ENCODE results near the gene F2RL1. TPM values are rescaled to one million over a fixed set of nuclear protein-coding genes. Genes with fewer than 3 reads are reported as not detected.

The F2RL1 gene
- total and polyA plus RNA-seq, 2 of the 13 experiments (the other 11 are each of a cell fraction or from before 2014, with no cell fraction given): 9.9 to 23.0 TPM

DNA sequence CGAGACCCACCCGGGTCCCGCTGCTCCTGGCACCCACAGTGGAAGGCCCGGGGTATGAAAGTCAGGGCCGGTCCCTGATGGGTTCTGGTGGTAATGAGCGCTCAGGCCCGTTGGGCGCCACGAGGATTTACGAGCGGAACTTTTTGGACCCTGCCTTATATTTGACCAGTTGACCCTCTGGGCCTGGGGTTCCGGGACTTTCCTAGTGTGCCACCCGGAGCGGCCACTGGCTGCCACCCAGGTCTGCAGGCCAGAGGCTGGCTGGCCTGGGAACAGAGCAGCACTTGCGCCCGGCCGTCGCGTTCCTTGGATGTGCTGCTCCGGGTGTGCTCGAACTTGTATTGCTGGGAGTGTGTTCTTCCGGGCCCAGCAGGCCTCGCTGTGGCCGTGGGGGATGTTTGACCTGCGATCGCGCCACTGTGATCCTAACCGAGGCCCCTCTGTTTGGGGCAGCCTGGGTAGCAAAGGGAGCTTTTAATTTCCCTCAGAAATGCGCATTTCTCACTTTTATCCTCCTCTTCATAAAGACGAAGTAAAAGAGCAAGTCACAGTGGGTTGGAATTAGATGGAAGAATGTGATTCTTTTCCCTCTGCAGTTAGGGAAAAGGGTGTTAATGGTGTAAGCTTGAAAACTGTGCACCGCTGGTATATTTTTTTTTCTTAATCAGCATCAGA, 1.2 kb downstream of the F2RL1 start (continued):
- TF ChIP-seq, protein P1, sequence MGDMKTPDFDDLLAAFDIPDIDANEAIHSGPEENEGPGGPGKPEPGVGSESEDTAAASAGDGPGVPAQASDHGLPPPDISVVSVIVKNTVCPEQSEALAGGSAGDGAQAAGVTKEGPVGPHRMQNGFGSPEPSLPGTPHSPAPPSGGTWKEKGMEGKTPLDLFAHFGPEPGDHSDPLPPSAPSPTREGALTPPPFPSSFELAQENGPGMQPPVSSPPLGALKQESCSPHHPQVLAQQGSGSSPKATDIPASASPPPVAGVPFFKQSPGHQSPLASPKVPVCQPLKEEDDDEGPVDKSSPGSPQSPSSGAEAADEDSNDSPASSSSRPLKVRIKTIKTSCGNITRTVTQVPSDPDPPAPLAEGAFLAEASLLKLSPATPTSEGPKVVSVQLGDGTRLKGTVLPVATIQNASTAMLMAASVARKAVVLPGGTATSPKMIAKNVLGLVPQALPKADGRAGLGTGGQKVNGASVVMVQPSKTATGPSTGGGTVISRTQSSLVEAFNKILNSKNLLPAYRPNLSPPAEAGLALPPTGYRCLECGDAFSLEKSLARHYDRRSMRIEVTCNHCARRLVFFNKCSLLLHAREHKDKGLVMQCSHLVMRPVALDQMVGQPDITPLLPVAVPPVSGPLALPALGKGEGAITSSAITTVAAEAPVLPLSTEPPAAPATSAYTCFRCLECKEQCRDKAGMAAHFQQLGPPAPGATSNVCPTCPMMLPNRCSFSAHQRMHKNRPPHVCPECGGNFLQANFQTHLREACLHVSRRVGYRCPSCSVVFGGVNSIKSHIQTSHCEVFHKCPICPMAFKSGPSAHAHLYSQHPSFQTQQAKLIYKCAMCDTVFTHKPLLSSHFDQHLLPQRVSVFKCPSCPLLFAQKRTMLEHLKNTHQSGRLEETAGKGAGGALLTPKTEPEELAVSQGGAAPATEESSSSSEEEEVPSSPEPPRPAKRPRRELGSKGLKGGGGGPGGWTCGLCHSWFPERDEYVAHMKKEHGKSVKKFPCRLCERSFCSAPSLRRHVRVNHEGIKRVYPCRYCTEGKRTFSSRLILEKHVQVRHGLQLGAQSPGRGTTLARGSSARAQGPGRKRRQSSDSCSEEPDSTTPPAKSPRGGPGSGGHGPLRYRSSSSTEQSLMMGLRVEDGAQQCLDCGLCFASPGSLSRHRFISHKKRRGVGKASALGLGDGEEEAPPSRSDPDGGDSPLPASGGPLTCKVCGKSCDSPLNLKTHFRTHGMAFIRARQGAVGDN (CRISPR knock-in tag; IDR thresholded peaks at IDR 0.05): peak; percentile 54
- TF ChIP-seq, protein P2, sequence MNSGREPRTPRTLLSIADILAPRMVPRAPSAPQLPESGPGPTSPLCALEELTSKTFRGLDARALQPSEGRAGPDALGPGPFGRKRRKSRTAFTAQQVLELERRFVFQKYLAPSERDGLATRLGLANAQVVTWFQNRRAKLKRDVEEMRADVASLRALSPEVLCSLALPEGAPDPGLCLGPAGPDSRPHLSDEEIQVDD (CRISPR knock-in tag; IDR thresholded peaks at IDR 0.05; ENCODE audit: borderline replicate concordance): peak; percentile 45; the same call in 1 of the 2 replicates
- TF ChIP-seq KDM3A (CRISPR knock-in tag; IDR thresholded peaks at IDR 0.05; ENCODE audit: low read depth) (no peak), NCOA1 (CRISPR knock-in tag; IDR thresholded peaks at IDR 0.05) (no peak), ZFP36 (IDR thresholded peaks at IDR 0.05; ENCODE audit: borderline replicate concordance, low read depth, low read length, partially characterized antibody) (no peak), RFX3 (CRISPR knock-in tag; IDR thresholded peaks at IDR 0.05) (no peak), ZFP90 (CRISPR knock-in tag; IDR thresholded peaks at IDR 0.05; ENCODE audit: borderline replicate concordance) (no peak), HNF4G (IDR thresholded peaks at IDR 0.05; ENCODE audit: borderline replicate concordance, low read depth, low read length) (no peak), HNF4G (CRISPR knock-in tag; IDR thresholded peaks at IDR 0.05; ENCODE audit: borderline replicate concordance, low read depth) (no peak), ZFP41 (CRISPR knock-in tag; IDR thresholded peaks at IDR 0.05; ENCODE audit: borderline replicate concordance) (no peak), ZNF850 (CRISPR knock-in tag; conservative IDR thresholded peaks at IDR 0.05) (no peak)
- TF ChIP-seq, protein P3, sequence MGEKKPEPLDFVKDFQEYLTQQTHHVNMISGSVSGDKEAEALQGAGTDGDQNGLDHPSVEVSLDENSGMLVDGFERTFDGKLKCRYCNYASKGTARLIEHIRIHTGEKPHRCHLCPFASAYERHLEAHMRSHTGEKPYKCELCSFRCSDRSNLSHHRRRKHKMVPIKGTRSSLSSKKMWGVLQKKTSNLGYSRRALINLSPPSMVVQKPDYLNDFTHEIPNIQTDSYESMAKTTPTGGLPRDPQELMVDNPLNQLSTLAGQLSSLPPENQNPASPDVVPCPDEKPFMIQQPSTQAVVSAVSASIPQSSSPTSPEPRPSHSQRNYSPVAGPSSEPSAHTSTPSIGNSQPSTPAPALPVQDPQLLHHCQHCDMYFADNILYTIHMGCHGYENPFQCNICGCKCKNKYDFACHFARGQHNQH (CRISPR knock-in tag; IDR thresholded peaks at IDR 0.05): 0 out of 2 replicates have a peak, but pooled peaks have one; percentile 30
- TF ChIP-seq, protein P4, sequence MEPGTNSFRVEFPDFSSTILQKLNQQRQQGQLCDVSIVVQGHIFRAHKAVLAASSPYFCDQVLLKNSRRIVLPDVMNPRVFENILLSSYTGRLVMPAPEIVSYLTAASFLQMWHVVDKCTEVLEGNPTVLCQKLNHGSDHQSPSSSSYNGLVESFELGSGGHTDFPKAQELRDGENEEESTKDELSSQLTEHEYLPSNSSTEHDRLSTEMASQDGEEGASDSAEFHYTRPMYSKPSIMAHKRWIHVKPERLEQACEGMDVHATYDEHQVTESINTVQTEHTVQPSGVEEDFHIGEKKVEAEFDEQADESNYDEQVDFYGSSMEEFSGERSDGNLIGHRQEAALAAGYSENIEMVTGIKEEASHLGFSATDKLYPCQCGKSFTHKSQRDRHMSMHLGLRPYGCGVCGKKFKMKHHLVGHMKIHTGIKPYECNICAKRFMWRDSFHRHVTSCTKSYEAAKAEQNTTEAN (CRISPR knock-in tag; conservative IDR thresholded peaks at IDR 0.05): no peak
- TF ChIP-seq, protein P5, sequence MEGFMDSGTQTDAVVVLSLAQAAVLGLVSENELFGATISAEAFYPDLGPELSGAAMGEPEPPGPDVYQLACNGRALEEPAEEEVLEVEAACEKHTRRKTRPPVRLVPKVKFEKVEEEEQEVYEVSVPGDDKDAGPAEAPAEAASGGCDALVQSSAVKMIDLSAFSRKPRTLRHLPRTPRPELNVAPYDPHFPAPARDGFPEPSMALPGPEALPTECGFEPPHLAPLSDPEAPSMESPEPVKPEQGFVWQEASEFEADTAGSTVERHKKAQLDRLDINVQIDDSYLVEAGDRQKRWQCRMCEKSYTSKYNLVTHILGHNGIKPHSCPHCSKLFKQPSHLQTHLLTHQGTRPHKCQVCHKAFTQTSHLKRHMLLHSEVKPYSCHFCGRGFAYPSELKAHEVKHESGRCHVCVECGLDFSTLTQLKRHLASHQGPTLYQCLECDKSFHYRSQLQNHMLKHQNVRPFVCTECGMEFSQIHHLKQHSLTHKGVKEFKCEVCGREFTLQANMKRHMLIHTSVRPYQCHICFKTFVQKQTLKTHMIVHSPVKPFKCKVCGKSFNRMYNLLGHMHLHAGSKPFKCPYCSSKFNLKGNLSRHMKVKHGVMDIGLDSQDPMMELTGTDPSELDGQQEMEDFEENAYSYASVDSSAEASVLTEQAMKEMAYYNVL (CRISPR knock-in tag; IDR thresholded peaks at IDR 0.05; ENCODE audit: borderline replicate concordance): no peak
- TF ChIP-seq, protein P6, sequence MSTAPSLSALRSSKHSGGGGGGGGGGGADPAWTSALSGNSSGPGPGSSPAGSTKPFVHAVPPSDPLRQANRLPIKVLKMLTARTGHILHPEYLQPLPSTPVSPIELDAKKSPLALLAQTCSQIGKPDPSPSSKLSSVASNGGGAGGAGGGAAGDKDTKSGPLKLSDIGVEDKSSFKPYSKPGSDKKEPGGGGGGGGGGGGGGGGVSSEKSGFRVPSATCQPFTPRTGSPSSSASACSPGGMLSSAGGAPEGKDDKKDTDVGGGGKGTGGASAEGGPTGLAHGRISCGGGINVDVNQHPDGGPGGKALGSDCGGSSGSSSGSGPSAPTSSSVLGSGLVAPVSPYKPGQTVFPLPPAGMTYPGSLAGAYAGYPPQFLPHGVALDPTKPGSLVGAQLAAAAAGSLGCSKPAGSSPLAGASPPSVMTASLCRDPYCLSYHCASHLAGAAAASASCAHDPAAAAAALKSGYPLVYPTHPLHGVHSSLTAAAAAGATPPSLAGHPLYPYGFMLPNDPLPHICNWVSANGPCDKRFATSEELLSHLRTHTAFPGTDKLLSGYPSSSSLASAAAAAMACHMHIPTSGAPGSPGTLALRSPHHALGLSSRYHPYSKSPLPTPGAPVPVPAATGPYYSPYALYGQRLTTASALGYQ (CRISPR knock-in tag; IDR thresholded peaks at IDR 0.05): no peak

Data from HepG2 (cell line).